ENCODE data around the gene SLIT3. TPM values are rescaled to one million over a fixed set of nuclear protein-coding genes. Genes with fewer than 3 reads are reported as not detected.

Gene SLIT3
- total RNA-seq, 1 experiment from 2014 or later: 0.10 TPM

DNA sequence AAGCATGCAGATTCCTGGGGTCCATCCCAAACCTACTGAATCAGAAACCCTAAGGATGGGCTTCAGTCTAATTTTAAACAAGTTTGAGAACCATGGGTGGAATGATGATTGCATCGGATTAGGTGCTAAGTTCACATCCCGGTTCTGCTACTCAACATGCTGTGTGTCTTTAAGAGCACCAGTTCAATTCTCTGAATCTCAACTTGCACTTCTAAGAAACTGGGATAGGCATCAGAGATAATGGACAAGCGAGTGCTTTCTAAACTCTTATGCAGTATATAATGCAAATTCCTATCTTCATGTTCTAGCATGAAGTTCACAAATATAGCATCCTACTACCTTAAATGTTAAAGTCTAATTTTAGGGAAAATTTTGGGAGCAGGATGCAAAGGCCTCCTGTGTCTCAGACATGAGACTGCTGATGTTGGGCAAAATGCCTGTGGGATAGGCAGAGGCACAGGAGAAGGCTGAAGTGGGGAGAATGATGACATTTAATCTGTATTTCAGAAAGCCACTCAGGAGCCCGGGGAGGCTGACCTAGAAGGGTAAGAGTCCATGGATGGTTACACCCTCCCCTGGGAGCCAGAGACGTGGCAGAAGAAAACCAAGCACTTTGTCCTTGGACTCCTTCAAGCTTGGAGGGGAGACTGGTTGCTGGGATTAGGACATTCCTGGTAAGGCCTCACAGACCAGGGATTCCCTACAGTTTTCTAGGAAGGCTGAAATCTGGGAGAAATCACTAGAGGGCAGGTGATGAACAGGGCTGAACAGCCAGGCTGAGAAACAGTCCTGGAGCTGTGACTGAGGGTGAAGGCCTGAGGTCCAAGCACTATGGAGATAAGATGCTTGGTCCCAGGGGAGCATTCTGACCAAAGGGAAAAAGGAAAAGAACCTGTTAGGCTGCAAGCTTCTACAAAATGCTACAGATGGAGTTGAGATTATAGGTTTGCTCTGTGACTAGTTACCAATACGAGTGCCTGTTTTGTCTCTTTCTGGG lies 409.8 kb downstream of the SLIT3 start:
- Histone ChIP-seq H3K36me3 (ENCODE audit: control insufficient read depth in 1 of 2, insufficient read depth in 2 of 2, low read length in 2 of 2) (no peaks in the 10 kb centered on the region), H3K9me2 (ENCODE audit: insufficient read depth) (no peaks in the 10 kb centered on the region), H3K4me1 (ENCODE audit: control insufficient read depth in 1 of 2, insufficient read depth in 2 of 2, low read length in 2 of 2) (no peaks in the 10 kb centered on the region), H4K20me1 (ENCODE audit: insufficient read depth) (no peaks in the 10 kb centered on the region), H3K9me3 (ENCODE audit: control insufficient read depth in 1 of 2, insufficient read depth in 1 of 2, low read depth in 1 of 2, low read length in 2 of 2) (no peaks in the 10 kb centered on the region), H3K79me2 (ENCODE audit: insufficient read depth, low read length) (no peaks in the 10 kb centered on the region), H3K27me3 (ENCODE audit: insufficient read depth, low read length) (peaks cover 97% of the 10 kb centered on the region), H3K4me2 (ENCODE audit: low read length) (no peak overlapping the region), H3K27ac (ENCODE audit: low read depth, low read length) (no peak overlapping the region), H2AFZ (ENCODE audit: low read depth, low read length, poor library complexity, severe bottlenecking) (no peak overlapping the region), H3K9ac (ENCODE audit: low read length) (no peak overlapping the region), H3K4me3 (replicated peaks in 1 of 2; ENCODE audit: low read depth in 1 of 2, low read length in 2 of 2) (no peak overlapping the region)
- DNase-seq (ENCODE audit: low read depth, low spot score): no peak
- ChIA-PET RAD21 (ENCODE audit: low non-redundant PET in 1 of 2, low total read pairs in 2 of 2, uncharacterized antibody in 2 of 2, unreplicated experiment in 2 of 2) (no interaction called here), POLR2A (no interaction called here), CTCF (no interaction called here)
- intact Hi-C loops (cut with micrococcal nuclease): no loop called here
- TF ChIP-seq EZH2phosphoT487 (IDR thresholded peaks at IDR 0.05; ENCODE audit: borderline replicate concordance) (no peak), EZH2 (IDR thresholded peaks at IDR 0.05) (no peak), ZNF274 (IDR thresholded peaks at IDR 0.05; ENCODE audit: low read depth, low read length) (no peak), FOSL1 (IDR thresholded peaks at IDR 0.05; ENCODE audit: low read depth) (no peak)
- TF ChIP-seq, protein P1, sequence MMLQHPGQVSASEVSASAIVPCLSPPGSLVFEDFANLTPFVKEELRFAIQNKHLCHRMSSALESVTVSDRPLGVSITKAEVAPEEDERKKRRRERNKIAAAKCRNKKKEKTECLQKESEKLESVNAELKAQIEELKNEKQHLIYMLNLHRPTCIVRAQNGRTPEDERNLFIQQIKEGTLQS (IDR thresholded peaks at IDR 0.05): no peak
- BruUV-seq (replicated peaks): no TSS peak
- no peak for ATAC-seq

DNA sequence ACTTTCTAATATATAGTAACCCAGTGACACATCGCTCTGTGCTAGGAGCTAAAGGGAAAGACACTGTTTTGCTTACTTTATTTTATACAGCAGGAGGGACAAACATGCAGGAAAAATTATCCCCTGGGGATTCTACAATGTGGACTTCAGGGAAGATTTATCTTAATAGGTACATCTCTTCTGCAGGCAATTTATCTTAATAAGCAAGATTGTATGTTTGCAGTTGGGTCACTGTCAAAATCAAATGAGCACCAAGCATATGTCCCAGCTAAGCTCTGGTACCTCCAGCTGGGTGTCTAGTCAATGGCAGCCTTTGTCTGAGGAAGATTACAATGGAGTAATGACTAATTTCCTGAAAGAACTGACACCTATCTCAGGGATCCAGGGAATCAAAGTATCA lies 411.9 kb downstream of the SLIT3 start:
- Histone ChIP-seq H3K9me2 (ENCODE audit: insufficient read depth) (no peaks in the 10 kb centered on the region), H2AFZ (ENCODE audit: low read depth, low read length, poor library complexity, severe bottlenecking) (no peak overlapping the region), H3K4me2 (ENCODE audit: low read length) (no peak overlapping the region), H3K27ac (ENCODE audit: low read depth, low read length) (no peak overlapping the region), H3K79me2 (ENCODE audit: insufficient read depth, low read length) (no peaks in the 10 kb centered on the region), H3K4me3 (replicated peaks in 1 of 2; ENCODE audit: low read depth in 1 of 2, low read length in 2 of 2) (no peak overlapping the region), H3K9me3 (ENCODE audit: control insufficient read depth in 1 of 2, insufficient read depth in 1 of 2, low read depth in 1 of 2, low read length in 2 of 2) (no peaks in the 10 kb centered on the region), H4K20me1 (ENCODE audit: insufficient read depth) (no peaks in the 10 kb centered on the region), H3K4me1 (ENCODE audit: control insufficient read depth in 1 of 2, insufficient read depth in 2 of 2, low read length in 2 of 2) (no peaks in the 10 kb centered on the region), H3K9ac (ENCODE audit: low read length) (no peak overlapping the region), H3K36me3 (ENCODE audit: control insufficient read depth in 1 of 2, insufficient read depth in 2 of 2, low read length in 2 of 2) (no peaks in the 10 kb centered on the region), H3K27me3 (ENCODE audit: insufficient read depth, low read length) (peaks cover 80% of the 10 kb centered on the region)
- no peak for ATAC-seq
- no TSS peak for BruUV-seq (replicated peaks)
- RAD21 ChIA-PET (ENCODE audit: low non-redundant PET in 1 of 2, low total read pairs in 2 of 2, uncharacterized antibody in 2 of 2, unreplicated experiment in 2 of 2): no interaction called here
- POLR2A ChIA-PET: no interaction called here
- no peak for DNase-seq (ENCODE audit: low read depth, low spot score)
- intact Hi-C loops (cut with micrococcal nuclease): no loop called here
- CTCF ChIA-PET: no interaction called here
- no peak for TF ChIP-seq FOSL1 (IDR thresholded peaks at IDR 0.05; ENCODE audit: low read depth)
- TF ChIP-seq REST (IDR thresholded peaks at IDR 0.05; ENCODE audit: low read depth): no peak
- no peak for TF ChIP-seq POLR2AphosphoS5 (IDR thresholded peaks at IDR 0.05; ENCODE audit: low read depth, low read length)
- no peak for TF ChIP-seq JUND (IDR thresholded peaks at IDR 0.05)
- TF ChIP-seq ZNF274 (IDR thresholded peaks at IDR 0.05; ENCODE audit: low read depth, low read length): no peak
- no peak for TF ChIP-seq EZH2 (IDR thresholded peaks at IDR 0.05)
- TF ChIP-seq CBX3 (IDR thresholded peaks at IDR 0.05; ENCODE audit: low read depth): no peak
- TF ChIP-seq ZFX (IDR thresholded peaks at IDR 0.05): no peak
- TF ChIP-seq TCF7L2 (IDR thresholded peaks at IDR 0.05; ENCODE audit: borderline replicate concordance, extremely low read depth, insufficient read depth, insufficient read length): no peak
- TF ChIP-seq, protein P2, sequence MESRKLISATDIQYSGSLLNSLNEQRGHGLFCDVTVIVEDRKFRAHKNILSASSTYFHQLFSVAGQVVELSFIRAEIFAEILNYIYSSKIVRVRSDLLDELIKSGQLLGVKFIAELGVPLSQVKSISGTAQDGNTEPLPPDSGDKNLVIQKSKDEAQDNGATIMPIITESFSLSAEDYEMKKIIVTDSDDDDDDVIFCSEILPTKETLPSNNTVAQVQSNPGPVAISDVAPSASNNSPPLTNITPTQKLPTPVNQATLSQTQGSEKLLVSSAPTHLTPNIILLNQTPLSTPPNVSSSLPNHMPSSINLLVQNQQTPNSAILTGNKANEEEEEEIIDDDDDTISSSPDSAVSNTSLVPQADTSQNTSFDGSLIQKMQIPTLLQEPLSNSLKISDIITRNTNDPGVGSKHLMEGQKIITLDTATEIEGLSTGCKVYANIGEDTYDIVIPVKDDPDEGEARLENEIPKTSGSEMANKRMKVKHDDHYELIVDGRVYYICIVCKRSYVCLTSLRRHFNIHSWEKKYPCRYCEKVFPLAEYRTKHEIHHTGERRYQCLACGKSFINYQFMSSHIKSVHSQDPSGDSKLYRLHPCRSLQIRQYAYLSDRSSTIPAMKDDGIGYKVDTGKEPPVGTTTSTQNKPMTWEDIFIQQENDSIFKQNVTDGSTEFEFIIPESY (IDR thresholded peaks at IDR 0.05; ENCODE audit: extremely low read depth, insufficient replicate concordance, low read length): no peak
- TF ChIP-seq SIN3A (IDR thresholded peaks at IDR 0.05; ENCODE audit: low read depth): no peak
- no peak for TF ChIP-seq ELF1 (IDR thresholded peaks at IDR 0.05; ENCODE audit: borderline replicate concordance, low read depth)

Data from HCT116 (cell line).